ENCODE data around the gene DDX5.

- TF ChIP-seq RARB (CRISPR knock-in tag; IDR thresholded peaks at IDR 0.05) (no peak), CSRNP3 (CRISPR knock-in tag; IDR thresholded peaks at IDR 0.05) (no peak), ZFP30 (CRISPR knock-in tag; IDR thresholded peaks at IDR 0.05) (no peak), ZFP3 (CRISPR knock-in tag; IDR thresholded peaks at IDR 0.05) (no peak), ZC3H10 (CRISPR knock-in tag; IDR thresholded peaks at IDR 0.05) (no peak), ESRRG (CRISPR knock-in tag; IDR thresholded peaks at IDR 0.05) (no peak), TCF4 (CRISPR knock-in tag; IDR thresholded peaks at IDR 0.05; ENCODE audit: borderline replicate concordance) (no peak), OSR1 (CRISPR knock-in tag; IDR thresholded peaks at IDR 0.05) (no peak), BACH2 (CRISPR knock-in tag; IDR thresholded peaks at IDR 0.05; ENCODE audit: borderline replicate concordance) (no peak)
- TF ChIP-seq, protein P1, sequence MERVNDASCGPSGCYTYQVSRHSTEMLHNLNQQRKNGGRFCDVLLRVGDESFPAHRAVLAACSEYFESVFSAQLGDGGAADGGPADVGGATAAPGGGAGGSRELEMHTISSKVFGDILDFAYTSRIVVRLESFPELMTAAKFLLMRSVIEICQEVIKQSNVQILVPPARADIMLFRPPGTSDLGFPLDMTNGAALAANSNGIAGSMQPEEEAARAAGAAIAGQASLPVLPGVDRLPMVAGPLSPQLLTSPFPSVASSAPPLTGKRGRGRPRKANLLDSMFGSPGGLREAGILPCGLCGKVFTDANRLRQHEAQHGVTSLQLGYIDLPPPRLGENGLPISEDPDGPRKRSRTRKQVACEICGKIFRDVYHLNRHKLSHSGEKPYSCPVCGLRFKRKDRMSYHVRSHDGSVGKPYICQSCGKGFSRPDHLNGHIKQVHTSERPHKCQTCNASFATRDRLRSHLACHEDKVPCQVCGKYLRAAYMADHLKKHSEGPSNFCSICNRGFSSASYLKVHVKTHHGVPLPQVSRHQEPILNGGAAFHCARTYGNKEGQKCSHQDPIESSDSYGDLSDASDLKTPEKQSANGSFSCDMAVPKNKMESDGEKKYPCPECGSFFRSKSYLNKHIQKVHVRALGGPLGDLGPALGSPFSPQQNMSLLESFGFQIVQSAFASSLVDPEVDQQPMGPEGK (CRISPR knock-in tag; IDR thresholded peaks at IDR 0.05; ENCODE audit: borderline replicate concordance) = no peak
Observed at GRCh38 chr17:64503821-64504768, 2.0 kb downstream of the DDX5 start.
